AG09309 (cell line): ENCODE data around the gene KCNV2.

ENCODE experiments used
- DNase-seq: peaks from one replicate; pipeline ENCODE4 v3.0.0-alpha.2; 2010; ENCODE audit warnings: low read depth
- H3K4me3 ChIP-seq: 2 replicates; pipeline ENCODE4 v1.5.1; 2011; ENCODE audit warnings: mild to moderate bottlenecking, low read depth, low read length, moderate library complexity; ENCODE audit not compliant: control insufficient read depth
- CTCF ChIP-seq: IDR thresholded peaks from 2 replicates; pipeline ENCODE4 v1.5.1; 2011; ENCODE audit warnings: mild to moderate bottlenecking, low read depth, low read length, inconsistent platforms; ENCODE audit not compliant: insufficient read depth, control insufficient read depth; ENCODE audit errors: missing control alignments

KCNV2 gene

GRCh38 chr9:2778816-2779215 lies 61.5 kb downstream of the KCNV2 start:
- no peak for TF ChIP-seq CTCF
- H3K4me3 ChIP-seq, result no peak overlapping the region
- no peak for DNase-seq
